Fibroblast of lung (primary cell): ENCODE measurements around the gene OR1J4. TPM values are rescaled to one million over a fixed set of nuclear protein-coding genes. Genes with fewer than 3 reads are reported as not detected.

ENCODE experiments used
- DNase-seq, 2 donors: peaks; one replicate each; pipeline versions ENCODE4 v3.0.0 to v3.0.0-alpha.2; 2010; ENCODE audit warnings: low read depth in 2 of 2
- H2AFZ ChIP-seq: 2 replicates; pipeline ENCODE4 v1.5.1; 2012; ENCODE audit warnings: low read length, control low read depth, inconsistent platforms
- H3K27ac ChIP-seq: 2 replicates; pipeline ENCODE4 v1.5.1; 2011; ENCODE audit warnings: low read length, control low read depth; ENCODE audit not compliant: insufficient read depth
- H3K27me3 ChIP-seq: 2 replicates; pipeline ENCODE4 v1.5.1; 2011; ENCODE audit warnings: mild to moderate bottlenecking, low read length; ENCODE audit not compliant: control insufficient read depth, insufficient read depth
- H3K36me3 ChIP-seq: 2 replicates; pipeline ENCODE4 v1.5.1; 2011; ENCODE audit warnings: low read length; ENCODE audit not compliant: control insufficient read depth, insufficient read depth
- H3K4me1 ChIP-seq: 2 replicates; pipeline ENCODE4 v1.5.1; 2011; ENCODE audit warnings: low read length; ENCODE audit not compliant: control insufficient read depth, insufficient read depth; ENCODE audit errors: extremely low read depth
- H3K4me2 ChIP-seq: 2 replicates; pipeline ENCODE4 v1.5.1; 2011; ENCODE audit warnings: low read length, control low read depth; ENCODE audit not compliant: insufficient read depth; ENCODE audit errors: extremely low read depth
- H3K4me3 ChIP-seq, 4 experiments: fragments of 200-600 bp in 1 of 4; sonication (generic) in 1 of 4; replicated peaks in 1 of 4; 2 replicates each; pipeline ENCODE4 v1.5.1; 2011 to 2016; ENCODE audit warnings: low read length in 4 of 4, low read depth in 3 of 4, mild to moderate bottlenecking in 3 of 4, control low read depth in 2 of 4, inconsistent platforms in 1 of 4, mixed read lengths in 1 of 4; ENCODE audit not compliant: insufficient read depth in 1 of 4; ENCODE audit errors: control extremely low read depth in 1 of 4
- H3K79me2 ChIP-seq: 2 replicates; pipeline ENCODE4 v1.5.1; 2012; ENCODE audit warnings: mild to moderate bottlenecking, low read length, inconsistent platforms; ENCODE audit not compliant: control insufficient read depth, insufficient read depth
- H3K9ac ChIP-seq: 2 replicates; pipeline ENCODE4 v1.5.1; 2011; ENCODE audit warnings: mild to moderate bottlenecking, low read length, control low read depth; ENCODE audit not compliant: insufficient read depth
- H3K9me3 ChIP-seq: 2 replicates; pipeline ENCODE4 v1.5.1; 2012; ENCODE audit warnings: low read depth, low read length; ENCODE audit not compliant: control insufficient read depth, insufficient read depth
- H4K20me1 ChIP-seq: 2 replicates; pipeline ENCODE4 v1.5.1; 2011; ENCODE audit warnings: low read length; ENCODE audit not compliant: control insufficient read depth, insufficient read depth; ENCODE audit errors: extremely low read depth
- CTCF ChIP-seq, 2 donors: IDR thresholded peaks in 1 of 2; conservative IDR thresholded peaks in 1 of 2; 1 replicate in 1 of 2; 2 replicates in 1 of 2; pipeline ENCODE4 v1.5.1; 2011 to 2012; ENCODE audit warnings: low read length in 2 of 2, control low read depth in 1 of 2, inconsistent platforms in 1 of 2, low read depth in 1 of 2, mild to moderate bottlenecking in 1 of 2
- EZH2 ChIP-seq: IDR thresholded peaks from 2 replicates; pipeline ENCODE4 v1.5.1; 2012; ENCODE audit warnings: low read length, control low read depth, mild to moderate bottlenecking; ENCODE audit errors: missing control alignments
- polyA plus RNA-seq, 2 donors: library from polyadenylated mRNA; depleted of rRNA in 1 of 2; stranded (reverse) in 1 of 2; unstranded in 1 of 2; fragments of >200 nt; gene quantifications; 2 replicates each; pipeline ENCODE4 v1.2.1, GENCODE V29; 2011 to 2012; ENCODE audit warnings: missing spikeins in 1 of 2
- total RNA-seq: library from RNA; depleted of rRNA; stranded (reverse); fragments of >200 nt; gene quantifications from 2 replicates; pipeline ENCODE4 v1.2.1, GENCODE V29; 2014

Gene OR1J4
- total and polyA plus RNA-seq, 2 donors (not counting 1 experiment from before 2014, with no cell fraction given), result 0.34 TPM; not detected in 1

DNA sequence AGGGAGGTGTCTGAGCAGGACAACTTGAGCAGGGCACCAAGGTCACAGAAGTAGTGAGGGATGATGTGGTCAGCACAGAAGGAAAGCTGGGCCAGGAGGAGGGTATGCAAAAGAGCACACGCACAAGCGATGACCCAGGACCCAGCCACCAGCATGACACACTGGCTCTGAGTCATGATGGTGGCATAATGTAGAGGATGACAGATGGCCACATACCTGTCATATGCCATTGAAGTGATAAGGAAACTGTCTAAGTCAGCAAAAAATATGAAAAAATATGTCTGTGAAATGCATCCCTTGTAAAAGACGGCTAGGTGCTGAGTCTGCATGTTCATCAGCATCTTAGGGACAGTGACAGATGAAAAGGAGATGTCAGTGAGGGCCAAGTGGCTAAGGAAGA is 41.6 kb upstream of the OR1J4 start:
- Histone ChIP-seq H2AFZ (no peak overlapping the region), H3K27me3 (no peaks in the 10 kb centered on the region), H3K4me3 (no peak overlapping the region), H3K79me2 (no peaks in the 10 kb centered on the region), H4K20me1 (no peaks in the 10 kb centered on the region), H3K9ac (no peak overlapping the region), H3K9me3 (no peaks in the 10 kb centered on the region), H3K4me2 (no peak overlapping the region), H3K4me1 (no peaks in the 10 kb centered on the region), H3K36me3 (no peaks in the 10 kb centered on the region), H3K27ac (no peak overlapping the region)
- no peak for DNase-seq
- no peak for TF ChIP-seq EZH2
- no peak for TF ChIP-seq CTCF (conservative IDR thresholded peaks at IDR 0.05 in 1 of 2, IDR thresholded peaks at IDR 0.05 in 1 of 2; ENCODE audit: low read depth in 1 of 2, low read length in 2 of 2)

- no peak within 1 kb of the TSS for H3K9ac ChIP-seq
- H3K79me2 ChIP-seq, result no peaks in the 10 kb centered on the region
- H3K4me3 ChIP-seq, result no peak within 1 kb of the TSS
- H3K36me3 ChIP-seq, result no peaks in the 10 kb centered on the region
- no peak within 1 kb of the TSS for H3K27ac ChIP-seq
- no peaks in the 10 kb centered on the region for H4K20me1 ChIP-seq
- no peaks in the 10 kb centered on the region for H3K9me3 ChIP-seq
- TF ChIP-seq CTCF (conservative IDR thresholded peaks at IDR 0.05 in 1 of 2, IDR thresholded peaks at IDR 0.05 in 1 of 2; ENCODE audit: low read depth in 1 of 2, low read length in 2 of 2) (no peak), EZH2 (no peak)
- H3K4me1 ChIP-seq, result no peaks in the 10 kb centered on the region
- H2AFZ ChIP-seq, result no peak within 1 kb of the TSS
- no peak for DNase-seq
- no peaks in the 10 kb centered on the region for H3K27me3 ChIP-seq
- no peak within 1 kb of the TSS for H3K4me2 ChIP-seq
Measured at GRCh38 chr9:122477826-122478225, 41.1 kb upstream of the OR1J4 start, which contains the start of gene OR1J1. OR1J1 (minus strand) TSS chr9:122477926; CDS start chr9:122477926, 0 bp downstream.

- no peak for DNase-seq
- Histone ChIP-seq H3K79me2 (no peaks in the 10 kb centered on the region), H2AFZ (no peak overlapping the region), H3K4me3 (no peak overlapping the region), H3K9me3 (no peaks in the 10 kb centered on the region), H3K36me3 (no peaks in the 10 kb centered on the region), H3K9ac (no peak overlapping the region), H4K20me1 (no peaks in the 10 kb centered on the region), H3K27ac (no peak overlapping the region), H3K4me1 (no peaks in the 10 kb centered on the region), H3K4me2 (no peak overlapping the region), H3K27me3 (no peaks in the 10 kb centered on the region)
- TF ChIP-seq EZH2 (no peak), CTCF (conservative IDR thresholded peaks at IDR 0.05 in 1 of 2, IDR thresholded peaks at IDR 0.05 in 1 of 2; ENCODE audit: low read depth in 1 of 2, low read length in 2 of 2) (no peak)
Measured at GRCh38 chr9:122479062-122479461, 39.9 kb upstream of the OR1J4 start.
